Occipital lobe (tissue), 3 donors: Measurements from ENCODE around the gene UQCRFS1. TPM values are rescaled to one million over a fixed set of nuclear protein-coding genes. Genes with fewer than 3 reads are reported as not detected.

Source experiments
- DNase-seq: peaks from one replicate; lab custom pipeline; 2025; lab: John Stamatoyannopoulos, UW
- small RNA-seq: library from RNA; depleted of rRNA; stranded (forward); fragments of <200 nt; gene quantifications from one replicate; pipeline ENCODE3, GENCODE V24; 2014
- total RNA-seq: library from RNA; depleted of rRNA; stranded (reverse); fragments of >200 nt; gene quantifications from one replicate; pipeline ENCODE4 v1.2.3, GENCODE V29; 2014

UQCRFS1 gene
- total RNA-seq, 1 donor from 2014 or later: 30.3 TPM

- DNase-seq: no peak
Observed at GRCh38 chr19:29170554-29170953, 42.4 kb downstream of the UQCRFS1 start.

GRCh38 chr19:29162694-29163093 is 50.3 kb downstream of the UQCRFS1 start:
- no peak for DNase-seq

- DNase-seq: no peak
Observed at GRCh38 chr19:29155683-29156082, 57.3 kb downstream of the UQCRFS1 start.

Small RNA genes lying within 50 kb of the gene (small RNA-seq; reads per million reads assigned to genes)
- not detected for gene RN7SL340P
